WTC11 (cell line): ENCODE data around the gene COG1.

Experiments
- ELF4 ChIP-seq: sonication (generic); formaldehyde crosslinking; IDR thresholded peaks from 2 replicates; pipeline ENCODE4 v1.8.1; 2022; ENCODE audit warnings: low read depth, mild to moderate bottlenecking, moderate library complexity, missing genetic modification reagents
- NFYB ChIP-seq: sonication (generic); formaldehyde crosslinking; conservative IDR thresholded peaks from 2 replicates; pipeline ENCODE4 v1.8.0; 2022; ENCODE audit warnings: low read depth, missing genetic modification reagents
- TF ChIP-seq, protein P1 (sequence below): fragments of 200-600 bp; IDR thresholded peaks from 2 replicates; pipeline ENCODE4 v1.8.0; 2022; ENCODE audit warnings: antibody characterized with exemption

DNA sequence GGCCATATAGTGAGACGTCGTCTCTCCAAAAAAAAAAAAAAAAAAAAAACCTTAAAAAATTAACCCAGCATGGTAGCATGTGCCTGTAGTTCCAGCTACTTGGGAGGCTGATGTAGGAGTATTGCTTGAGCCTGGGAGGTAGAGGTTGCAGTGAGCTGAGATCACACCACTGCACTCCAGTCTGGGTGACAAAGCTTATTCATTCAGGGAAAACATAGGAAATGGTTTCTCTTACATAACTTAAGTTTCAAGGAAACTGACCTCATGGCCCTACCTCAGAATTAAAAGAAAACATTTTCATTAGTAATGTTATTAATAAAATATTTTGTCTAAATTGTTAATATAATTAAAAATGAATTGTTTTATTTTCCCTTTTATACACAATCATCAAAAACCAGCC lies 31.4 kb downstream of the COG1 start:
- TF ChIP-seq, protein P1, sequence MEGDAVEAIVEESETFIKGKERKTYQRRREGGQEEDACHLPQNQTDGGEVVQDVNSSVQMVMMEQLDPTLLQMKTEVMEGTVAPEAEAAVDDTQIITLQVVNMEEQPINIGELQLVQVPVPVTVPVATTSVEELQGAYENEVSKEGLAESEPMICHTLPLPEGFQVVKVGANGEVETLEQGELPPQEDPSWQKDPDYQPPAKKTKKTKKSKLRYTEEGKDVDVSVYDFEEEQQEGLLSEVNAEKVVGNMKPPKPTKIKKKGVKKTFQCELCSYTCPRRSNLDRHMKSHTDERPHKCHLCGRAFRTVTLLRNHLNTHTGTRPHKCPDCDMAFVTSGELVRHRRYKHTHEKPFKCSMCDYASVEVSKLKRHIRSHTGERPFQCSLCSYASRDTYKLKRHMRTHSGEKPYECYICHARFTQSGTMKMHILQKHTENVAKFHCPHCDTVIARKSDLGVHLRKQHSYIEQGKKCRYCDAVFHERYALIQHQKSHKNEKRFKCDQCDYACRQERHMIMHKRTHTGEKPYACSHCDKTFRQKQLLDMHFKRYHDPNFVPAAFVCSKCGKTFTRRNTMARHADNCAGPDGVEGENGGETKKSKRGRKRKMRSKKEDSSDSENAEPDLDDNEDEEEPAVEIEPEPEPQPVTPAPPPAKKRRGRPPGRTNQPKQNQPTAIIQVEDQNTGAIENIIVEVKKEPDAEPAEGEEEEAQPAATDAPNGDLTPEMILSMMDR: no peak
- TF ChIP-seq NFYB (CRISPR knock-in tag) (no peak), ELF4 (CRISPR knock-in tag) (no peak)
